ENCODE measurements around the gene LMNA. TPM values are rescaled to one million over a fixed set of nuclear protein-coding genes. Genes with fewer than 3 reads are reported as not detected.

LMNA gene
- 554 and 869 TPM in 2 replicates for total RNA-seq

GRCh38 chr1:156114101-156114918, at the start of gene LMNA:
Gene LMNA, plus strand, starts transcription at chr1:156114711. Its CDS starts 208 bp downstream, at chr1:156114919.

DNA sequence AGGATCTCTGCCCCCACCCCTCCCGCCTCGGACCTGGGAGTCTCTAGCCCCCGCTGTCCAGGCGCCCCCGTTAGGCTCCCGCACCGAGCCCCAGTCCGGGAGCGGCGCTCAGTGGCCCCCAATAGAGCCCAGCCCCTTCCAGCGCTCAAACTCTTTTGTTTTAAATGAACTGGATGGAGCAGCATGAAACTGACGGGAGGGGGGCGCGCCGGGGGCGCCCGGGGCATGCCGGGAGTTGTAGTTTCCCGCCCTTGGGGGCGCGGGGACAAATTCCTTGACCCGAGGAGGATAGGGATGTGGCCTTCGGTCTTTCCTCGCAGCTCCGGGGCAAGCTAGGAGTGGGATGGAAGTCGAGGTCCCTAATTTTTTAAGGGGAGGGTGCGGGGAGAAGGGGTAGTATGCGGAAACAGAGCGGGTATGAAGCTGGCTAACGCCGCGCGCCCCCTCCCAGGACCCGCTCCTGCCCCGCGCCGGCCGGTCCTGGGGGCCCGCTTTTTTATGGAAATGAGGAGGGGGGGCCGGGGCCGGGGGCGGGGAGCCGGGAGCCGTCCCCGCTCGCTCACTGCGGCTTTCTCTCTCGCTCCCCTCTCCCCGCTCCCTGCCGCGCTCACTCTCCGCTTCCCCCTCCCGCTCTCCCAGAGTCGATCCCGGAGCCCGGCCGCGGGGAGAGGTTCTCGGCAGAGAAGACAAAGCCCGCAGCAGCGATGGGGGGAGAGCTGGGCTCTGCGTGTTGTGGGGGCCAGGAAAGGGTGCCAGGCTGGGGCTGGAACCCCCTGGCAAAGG, 32.0 kb upstream of the LMNA start, which contains the start of gene MEX3A:
MEX3A (minus strand) TSS at position 157 of the 783 bp plus-strand sequence. CDS start 467 bp downstream, outside the sequence.

GRCh38 chr1:156153362-156153761, 38.9 kb downstream of the LMNA start, which contains the start of gene SEMA4A:
Gene SEMA4A, plus strand, starts transcription at chr1:156153585. Its CDS starts 994 bp downstream, at chr1:156154579.

Other genes starting within 250 kb of the LMNA start
- 25.3 and 54.9 TPM in 2 replicates for gene RIT1, start 203.4 kb upstream of the LMNA start, total RNA-seq
- gene KHDC4, start 180.3 kb upstream of the LMNA start, total RNA-seq, result 12.6 and 32.9 TPM in 2 replicates
- gene RXFP4, start 173.1 kb upstream of the LMNA start, total RNA-seq, result 0.06 and 0.16 TPM in 2 replicates
- gene ARHGEF2, start 136.2 kb upstream of the LMNA start, total RNA-seq, result 93.6 and 138 TPM in 2 replicates
- gene SSR2, start 93.8 kb upstream of the LMNA start, total RNA-seq, result 264 and 295 TPM in 2 replicates
- gene UBQLN4, start 60.9 kb upstream of the LMNA start, total RNA-seq, result 10.5 and 22.0 TPM in 2 replicates
- 55.0 and 88.2 TPM in 2 replicates for gene LAMTOR2, start 59.9 kb upstream of the LMNA start, total RNA-seq
- gene RAB25, start 53.6 kb upstream of the LMNA start, total RNA-seq, result 0.13 TPM in 1 of 2 replicates, not detected in the other
- gene MEX3A, start 32.2 kb upstream of the LMNA start, total RNA-seq, result 2.4 and 12.2 TPM in 2 replicates
- gene SEMA4A, start 38.9 kb downstream of the LMNA start, total RNA-seq, result 0.16 and 0.50 TPM in 2 replicates
- 4.5 and 14.3 TPM in 2 replicates for gene SLC25A44, start 79.4 kb downstream of the LMNA start, total RNA-seq
- 38.8 and 42.9 TPM in 2 replicates for gene PMF1, start 98.3 kb downstream of the LMNA start, total RNA-seq
- gene BGLAP, start 127.5 kb downstream of the LMNA start, total RNA-seq, result 0.38 TPM in 1 of 2 replicates, not detected in the other
- gene PAQR6, start 133.3 kb downstream of the LMNA start, total RNA-seq, result under 0.01 and 0.50 TPM in 2 replicates
- gene SMG5, start 168.1 kb downstream of the LMNA start, total RNA-seq, result 36.6 and 91.6 TPM in 2 replicates
- 0.81 and 2.1 TPM in 2 replicates for gene TMEM79, start 169.6 kb downstream of the LMNA start, total RNA-seq
- 36.3 and 43.7 TPM in 2 replicates for gene GLMP, start 181.0 kb downstream of the LMNA start, total RNA-seq
- gene VHLL, start 184.6 kb downstream of the LMNA start, total RNA-seq, result 0.19 TPM in 1 of 2 replicates, not detected in the other
- 453 and 492 TPM in 2 replicates for gene CCT3, start 223.6 kb downstream of the LMNA start, total RNA-seq
- 0.32 TPM in 1 of 2 replicates, not detected in the other for gene TSACC, start 223.8 kb downstream of the LMNA start, total RNA-seq

All from bladder microvascular endothelial cell (primary cell).